T-helper 2 cell treated with Interferon-gamma antibody and Interleukin-4, amounts not matched to agents 5 μg/mL and 100 μg/mL, for 36 hours (primary cell): ENCODE data around the gene BAIAP2.
"Not testable (repeated sequence)": the region's sequence is repeated elsewhere in the genome, so short reads cannot be mapped to it uniquely, and the experiment has no call there.

ENCODE experiments used
- DNase-seq: peaks from one replicate; pipeline ENCODE4 v3.0.0; 2021; ENCODE audit warnings: low spot score
- H3K27ac Mint-ChIP-seq: one replicate; pipeline ENCODE4 v1.8.0; 2021; ENCODE audit warnings: mild to moderate bottlenecking, mixed read lengths
- H3K27me3 Mint-ChIP-seq: one replicate; pipeline ENCODE4 v1.8.0; 2021; ENCODE audit warnings: low read depth, mixed read lengths
- H3K36me3 Mint-ChIP-seq: one replicate; pipeline ENCODE4 v1.8.0; 2021; ENCODE audit warnings: low read depth, mixed read lengths
- H3K4me1 Mint-ChIP-seq: one replicate; pipeline ENCODE4 v1.8.0; 2021; ENCODE audit warnings: low read depth, mixed read lengths
- H3K4me3 Mint-ChIP-seq: one replicate; pipeline ENCODE4 v1.8.0; 2022; ENCODE audit warnings: mild to moderate bottlenecking, moderate library complexity, mixed read lengths
- H3K9me3 Mint-ChIP-seq: one replicate; pipeline ENCODE4 v1.8.0; 2021; ENCODE audit warnings: mixed read lengths

Gene BAIAP2

DNA sequence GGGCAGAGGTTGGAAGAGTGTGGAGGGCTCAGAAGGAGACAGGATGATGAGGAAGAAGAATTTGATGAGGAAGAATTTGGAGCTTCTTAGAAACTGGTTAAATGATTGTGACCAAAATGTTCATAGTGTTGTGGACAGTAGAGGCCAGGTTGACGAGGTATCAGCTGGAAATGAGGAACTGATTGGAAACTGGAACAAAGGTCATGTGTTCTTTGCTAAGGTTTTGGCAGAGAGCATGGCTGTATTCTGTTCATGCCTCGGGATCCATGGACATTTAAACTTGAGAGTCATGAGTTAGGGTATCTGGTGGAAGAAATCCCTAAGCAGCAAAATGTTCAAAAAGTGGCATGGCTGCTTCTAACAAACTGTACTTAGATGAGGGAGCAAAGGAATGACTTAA lies 24.0 kb upstream of the BAIAP2 start:
- Mint-ChIP-seq H3K9me3 (peaks cover 13% of the 10 kb centered on the region), H3K4me3 (no peak overlapping the region), H3K27me3 (peaks cover 23% of the 10 kb centered on the region), H3K36me3 (peaks cover 9% of the 10 kb centered on the region), H3K4me1 (no peaks in the 10 kb centered on the region), H3K27ac (peak overlapping the region; percentile 37)
- DNase-seq, result no peak

DNA sequence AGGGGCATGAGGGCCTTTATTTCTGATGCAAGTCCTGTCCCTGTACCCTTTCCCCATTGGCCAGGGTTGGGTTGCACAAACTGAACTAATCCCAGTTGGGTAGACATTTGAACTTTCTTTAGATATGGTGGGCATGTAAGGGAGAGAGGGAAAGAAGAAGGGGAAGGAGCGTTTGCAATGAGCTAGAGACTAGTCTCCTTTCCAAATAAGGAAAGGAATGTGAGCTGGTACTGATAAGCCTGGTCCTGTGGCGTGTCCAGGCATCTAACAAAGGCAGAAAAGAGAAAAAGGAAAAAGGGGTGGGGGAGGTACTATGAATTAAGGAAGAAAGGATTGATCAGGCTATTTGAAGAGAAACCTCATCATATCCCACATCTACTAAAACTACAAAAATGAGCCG lies 23.0 kb upstream of the BAIAP2 start:
- peaks cover 15% of the 10 kb centered on the region for H3K27me3 Mint-ChIP-seq
- peaks cover 3% of the 10 kb centered on the region for H3K4me1 Mint-ChIP-seq
- no peak overlapping the region for H3K27ac Mint-ChIP-seq
- H3K36me3 Mint-ChIP-seq, result peaks cover 17% of the 10 kb centered on the region
- H3K9me3 Mint-ChIP-seq, result peaks cover 21% of the 10 kb centered on the region
- no peak for DNase-seq
- H3K4me3 Mint-ChIP-seq, result no peak overlapping the region

DNA sequence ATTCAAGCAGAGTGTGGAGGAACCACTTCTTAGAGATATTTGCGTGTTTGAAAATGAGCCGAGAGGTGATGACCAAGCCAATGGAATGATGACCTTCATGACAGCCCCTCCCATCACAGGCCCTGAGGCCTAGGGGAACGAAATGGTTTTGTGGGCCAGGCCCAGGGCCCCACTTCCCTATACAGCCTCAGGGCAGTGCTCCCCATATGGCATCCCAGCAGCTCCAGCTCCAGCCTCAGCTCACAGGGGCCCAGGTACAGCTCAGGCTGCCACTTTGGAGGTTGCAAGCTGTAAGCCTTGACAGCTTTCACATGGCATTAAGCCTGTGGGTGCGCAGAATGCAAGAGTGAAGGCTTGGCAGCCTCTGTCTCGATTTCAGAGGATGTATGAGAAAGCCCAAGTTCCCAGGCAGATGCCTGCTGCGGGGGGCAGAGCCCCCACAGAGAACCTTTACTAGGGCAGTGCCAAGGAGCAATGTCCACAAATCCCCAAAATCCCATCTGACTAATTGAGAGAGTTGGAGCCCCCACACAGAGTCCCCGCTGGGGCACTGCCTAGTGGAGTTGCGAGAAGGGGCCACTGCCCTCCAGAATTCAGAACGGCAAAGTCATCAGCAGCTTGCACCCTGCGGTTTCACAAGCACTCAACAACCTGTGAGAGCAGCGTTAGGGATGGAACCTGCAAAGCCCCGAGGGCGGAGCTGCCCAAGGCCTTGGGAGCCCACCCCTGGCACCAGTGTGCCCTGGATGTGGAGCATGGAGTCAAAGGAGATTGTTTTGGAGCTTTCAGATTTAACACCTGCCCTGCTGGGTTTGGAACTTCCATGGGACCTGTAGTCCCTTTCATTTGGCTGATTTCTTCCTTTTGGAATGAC lies 22.1 kb upstream of the BAIAP2 start:
- no peak for DNase-seq
- H3K27ac Mint-ChIP-seq, result no peak overlapping the region
- H3K4me3 Mint-ChIP-seq, result no peak overlapping the region
- peaks cover 17% of the 10 kb centered on the region for H3K36me3 Mint-ChIP-seq
- peaks cover 22% of the 10 kb centered on the region for H3K9me3 Mint-ChIP-seq
- H3K27me3 Mint-ChIP-seq, result peaks cover 8% of the 10 kb centered on the region
- H3K4me1 Mint-ChIP-seq, result peaks cover 5% of the 10 kb centered on the region

DNA sequence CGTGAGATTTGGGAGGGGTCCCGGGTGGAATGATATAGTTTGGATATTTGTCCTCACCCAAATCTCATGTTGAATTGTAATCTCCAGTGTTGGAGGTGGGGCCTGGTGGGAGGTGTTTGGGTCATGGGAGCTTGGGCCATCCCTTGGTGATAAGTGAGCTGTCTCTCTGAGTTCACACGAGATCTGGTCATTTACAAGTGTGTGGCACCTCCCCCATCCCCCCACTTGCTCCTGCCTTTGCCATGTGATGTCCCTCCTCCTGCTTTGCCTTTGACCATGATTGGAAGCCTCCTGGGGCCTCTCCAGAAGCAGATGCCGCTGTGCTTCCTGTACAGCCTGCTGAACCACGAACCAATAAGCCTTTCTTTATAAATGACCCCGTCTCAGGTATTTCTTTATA lies 21.3 kb upstream of the BAIAP2 start:
- Mint-ChIP-seq H3K27ac (no peak overlapping the region), H3K4me1 (peaks cover 12% of the 10 kb centered on the region), H3K9me3 (peaks cover 22% of the 10 kb centered on the region), H3K27me3 (peaks cover 4% of the 10 kb centered on the region), H3K36me3 (peaks cover 17% of the 10 kb centered on the region), H3K4me3 (no peak overlapping the region)
- no peak for DNase-seq

DNA sequence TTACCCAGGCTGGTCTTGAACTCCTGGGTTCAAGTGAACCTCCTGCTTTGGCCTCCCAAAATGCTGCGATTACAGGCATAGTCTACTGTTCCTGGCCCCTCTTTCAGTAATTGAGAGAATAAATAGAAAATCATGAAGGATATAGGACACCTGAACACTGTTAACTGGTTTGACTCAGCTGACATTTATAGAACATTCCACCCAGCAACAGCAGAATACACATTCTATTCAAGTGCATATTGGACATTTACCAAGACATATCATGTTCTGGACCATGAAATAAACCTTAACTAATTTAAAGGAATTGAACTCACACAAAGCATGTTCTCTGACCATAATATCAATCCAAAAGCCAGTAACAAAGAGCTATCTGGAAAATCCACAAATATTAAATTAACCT lies 19.8 kb upstream of the BAIAP2 start:
- Mint-ChIP-seq H3K4me1 (peaks cover 23% of the 10 kb centered on the region), H3K27ac (no peak overlapping the region), H3K4me3 (no peak overlapping the region), H3K9me3 (peaks cover 21% of the 10 kb centered on the region), H3K27me3 (peaks cover 4% of the 10 kb centered on the region), H3K36me3 (peaks cover 17% of the 10 kb centered on the region)
- no peak for DNase-seq

DNA sequence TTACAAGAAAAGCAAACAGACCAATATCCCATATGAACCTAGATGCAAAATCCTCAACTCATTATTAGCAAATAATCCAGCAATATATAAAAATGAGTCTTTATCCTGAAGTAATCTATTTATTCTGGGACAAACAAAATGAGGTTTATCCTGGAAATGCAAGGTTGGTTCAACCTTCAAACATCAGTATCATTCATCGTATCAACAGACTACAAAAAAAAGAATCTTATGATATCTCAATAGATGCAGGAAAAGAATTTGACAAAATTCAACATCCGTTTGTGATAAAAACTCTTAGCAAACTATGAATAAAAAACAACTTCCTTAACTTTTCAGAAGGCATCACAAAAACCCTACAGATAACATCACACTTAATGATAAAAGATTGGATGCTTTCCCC lies 18.4 kb upstream of the BAIAP2 start:
- H3K9me3 Mint-ChIP-seq, result peaks cover 12% of the 10 kb centered on the region
- peak overlapping the region; percentile 60 for H3K27ac Mint-ChIP-seq
- H3K4me3 Mint-ChIP-seq, result peak overlapping the region; percentile 33
- H3K4me1 Mint-ChIP-seq, result peaks cover 23% of the 10 kb centered on the region
- no peak for DNase-seq
- H3K36me3 Mint-ChIP-seq, result peaks cover 10% of the 10 kb centered on the region
- H3K27me3 Mint-ChIP-seq, result no peaks in the 10 kb centered on the region

DNA sequence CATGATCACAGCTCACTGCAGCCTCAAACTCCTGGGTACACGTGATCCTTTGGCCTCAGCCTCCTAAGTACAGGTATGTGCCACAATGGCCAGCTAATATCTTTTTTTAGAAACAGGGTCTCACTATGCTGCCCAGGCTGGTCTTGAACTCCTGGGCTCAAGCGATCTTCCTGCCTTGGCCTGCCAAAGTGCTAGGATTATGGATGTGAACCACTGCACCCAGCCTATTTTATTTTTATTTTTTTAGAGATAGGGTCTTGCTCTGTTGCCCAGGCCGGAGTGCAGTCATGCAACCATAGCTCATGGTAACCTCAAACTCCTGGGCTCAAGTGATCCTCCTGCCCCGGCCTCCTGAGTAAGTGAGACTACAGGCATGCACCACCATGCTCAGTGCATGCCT lies 17.6 kb upstream of the BAIAP2 start:
- not testable (repeated sequence) for DNase-seq, H3K27me3 Mint-ChIP-seq, H3K9me3 Mint-ChIP-seq
- H3K4me3 Mint-ChIP-seq, result peak overlapping the region; percentile 81
- peaks cover 10% of the 10 kb centered on the region for H3K36me3 Mint-ChIP-seq
- peaks cover 23% of the 10 kb centered on the region for H3K4me1 Mint-ChIP-seq
- H3K27ac Mint-ChIP-seq, result peak overlapping the region; percentile 97

DNA sequence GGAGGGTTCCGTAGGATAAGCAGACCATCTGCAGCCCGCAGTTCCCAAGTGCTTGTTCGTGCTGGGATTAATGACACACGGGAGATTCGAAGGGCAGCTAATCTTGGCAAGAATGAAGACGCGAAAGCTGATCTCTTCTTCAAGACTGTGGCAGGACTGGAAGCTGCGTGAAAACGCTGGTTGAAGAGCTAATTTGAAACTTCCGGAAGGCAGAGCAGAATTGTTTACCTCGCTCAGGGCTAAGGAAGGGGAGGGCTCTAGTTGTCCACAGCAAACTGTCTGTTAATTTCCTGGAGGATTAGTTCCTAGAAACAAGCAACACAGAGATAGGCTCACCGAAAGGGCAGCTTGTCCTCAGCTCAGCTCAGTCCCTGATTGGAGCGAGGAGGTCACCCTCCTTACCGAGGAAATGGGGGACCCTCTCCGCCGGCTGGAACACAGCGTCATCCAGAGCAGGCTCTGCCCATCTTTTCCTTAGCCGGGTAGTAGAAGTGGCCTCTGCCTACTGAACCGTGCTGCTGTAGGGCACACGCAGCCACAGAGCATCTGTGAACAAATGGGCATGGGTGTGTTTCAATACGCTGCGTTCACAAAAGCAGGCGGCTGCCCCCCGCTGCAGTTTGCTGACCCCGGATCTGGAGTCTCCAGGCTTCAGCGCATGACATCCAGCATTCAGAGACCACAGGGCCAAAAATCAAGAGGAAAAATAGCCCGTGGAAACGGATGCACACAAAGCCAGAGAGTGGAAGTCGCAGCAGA lies 16.7 kb upstream of the BAIAP2 start:
- H3K9me3 Mint-ChIP-seq, result peaks cover 9% of the 10 kb centered on the region
- H3K4me3 Mint-ChIP-seq, result peak overlapping the region; percentile 81
- peak; percentile 34 for DNase-seq
- peaks cover 10% of the 10 kb centered on the region for H3K36me3 Mint-ChIP-seq
- peak overlapping the region; percentile 97 for H3K27ac Mint-ChIP-seq
- H3K27me3 Mint-ChIP-seq, result no peaks in the 10 kb centered on the region
- H3K4me1 Mint-ChIP-seq, result peaks cover 23% of the 10 kb centered on the region

DNA sequence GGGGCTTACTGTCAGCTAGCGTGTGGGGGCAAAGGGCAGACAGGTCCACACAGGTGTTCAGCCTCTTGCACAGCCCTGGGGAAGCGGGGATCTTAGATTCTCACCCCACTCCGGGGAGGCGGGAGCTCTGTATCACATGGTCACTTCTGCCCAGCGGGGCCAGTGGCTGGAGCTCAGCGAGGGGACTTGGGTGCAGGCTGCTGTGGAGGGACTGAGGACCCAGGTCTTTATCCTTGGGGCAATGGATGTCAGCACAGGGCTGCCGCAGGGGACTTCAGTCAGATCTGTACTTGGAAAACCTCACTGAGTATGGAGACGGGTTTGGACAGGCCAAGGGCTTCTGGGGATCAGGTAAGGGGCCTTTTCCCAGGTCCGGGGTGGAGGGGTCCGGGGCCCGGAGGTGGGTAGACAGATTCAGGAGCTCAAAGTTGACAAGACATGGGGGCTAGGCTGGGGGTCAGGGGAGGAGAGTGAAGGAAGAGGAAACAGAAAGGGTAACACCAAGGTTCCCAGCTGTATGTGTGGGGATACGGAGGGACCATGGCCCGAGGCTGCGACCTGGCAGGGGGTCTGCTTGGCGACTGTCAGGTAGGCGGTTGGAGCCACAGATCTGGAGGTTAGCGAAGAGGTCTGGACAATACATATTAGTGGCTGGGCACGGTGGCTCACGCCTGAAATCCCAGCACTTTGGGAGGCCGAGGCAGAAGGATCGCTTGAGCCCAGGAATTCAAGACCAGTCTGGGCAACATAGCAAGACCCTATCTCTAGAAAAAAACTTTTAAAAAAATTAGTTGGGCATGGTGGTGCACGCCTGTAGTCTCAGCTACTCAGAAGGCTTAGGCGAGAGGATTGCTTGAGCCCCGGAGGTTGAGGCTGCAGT lies 15.1 kb upstream of the BAIAP2 start:
- peaks cover 10% of the 10 kb centered on the region for H3K36me3 Mint-ChIP-seq
- H3K4me1 Mint-ChIP-seq, result peaks cover 28% of the 10 kb centered on the region
- no peak for DNase-seq
- H3K9me3 Mint-ChIP-seq, result peaks cover 9% of the 10 kb centered on the region
- no peaks in the 10 kb centered on the region for H3K27me3 Mint-ChIP-seq
- H3K27ac Mint-ChIP-seq, result peak overlapping the region; percentile 71
- H3K4me3 Mint-ChIP-seq, result peak overlapping the region; percentile 27

DNA sequence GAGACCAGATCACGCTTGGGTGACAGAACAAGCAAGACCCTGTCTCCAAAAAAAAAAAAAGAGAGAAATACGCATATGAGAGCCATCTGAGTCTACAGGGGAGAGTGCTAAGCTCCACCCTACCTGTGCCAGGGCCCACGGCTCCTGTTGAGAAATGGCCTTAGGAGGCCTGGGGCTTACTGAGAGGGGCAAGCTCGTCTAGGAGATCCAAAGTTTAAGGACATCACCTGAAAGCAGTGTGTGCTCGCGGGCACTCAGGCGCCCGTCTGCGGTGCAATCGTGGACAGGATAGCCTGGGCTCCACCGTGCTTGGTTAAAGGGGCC lies 14.5 kb upstream of the BAIAP2 start:
- H3K4me3 Mint-ChIP-seq, result no peak overlapping the region
- H3K27me3 Mint-ChIP-seq, result no peaks in the 10 kb centered on the region
- peaks cover 10% of the 10 kb centered on the region for H3K36me3 Mint-ChIP-seq
- no peak overlapping the region for H3K27ac Mint-ChIP-seq
- H3K9me3 Mint-ChIP-seq, result peaks cover 9% of the 10 kb centered on the region
- H3K4me1 Mint-ChIP-seq, result peaks cover 28% of the 10 kb centered on the region
- DNase-seq, result no peak

DNA sequence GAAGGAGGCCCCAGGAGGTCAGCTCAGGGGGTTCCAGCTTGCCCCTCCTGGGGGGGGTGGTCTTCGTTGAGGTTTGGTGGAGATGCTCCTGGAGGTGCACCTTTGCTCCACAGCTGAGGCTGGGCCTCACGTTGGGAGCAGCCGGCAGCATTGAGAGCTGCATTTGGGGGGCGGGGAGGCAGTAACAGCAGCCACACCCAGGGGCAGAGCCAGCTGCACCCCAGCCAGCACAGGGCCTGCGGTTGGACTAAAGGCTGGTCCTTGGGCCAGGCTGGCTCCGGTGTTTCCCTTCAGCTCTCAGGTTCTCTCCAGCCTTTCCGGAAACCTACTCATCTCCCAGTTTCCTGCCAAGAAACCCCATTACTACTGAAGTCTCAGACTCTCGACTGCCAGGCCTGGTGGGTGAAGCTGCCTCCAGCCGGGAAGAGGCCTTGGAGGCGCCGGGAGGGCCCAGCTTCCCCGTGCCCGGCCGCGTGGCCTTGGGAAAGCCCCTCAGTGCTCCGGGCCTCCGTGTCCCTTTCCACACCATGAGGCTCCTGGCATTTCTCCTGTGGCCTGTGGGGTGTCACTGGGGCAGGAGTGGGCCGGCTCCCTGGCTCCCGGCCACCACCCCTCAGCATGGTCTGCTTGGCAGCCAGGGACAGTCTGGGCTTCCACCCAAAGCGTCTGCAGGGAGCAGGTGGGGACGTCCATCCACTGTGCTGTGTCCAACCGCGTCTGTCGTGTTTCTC lies 14.0 kb upstream of the BAIAP2 start:
- Mint-ChIP-seq H3K36me3 (peaks cover 7% of the 10 kb centered on the region), H3K27me3 (no peaks in the 10 kb centered on the region), H3K9me3 (peaks cover 9% of the 10 kb centered on the region), H3K4me1 (peaks cover 28% of the 10 kb centered on the region), H3K4me3 (no peak overlapping the region), H3K27ac (no peak overlapping the region)
- DNase-seq, result no peak

DNA sequence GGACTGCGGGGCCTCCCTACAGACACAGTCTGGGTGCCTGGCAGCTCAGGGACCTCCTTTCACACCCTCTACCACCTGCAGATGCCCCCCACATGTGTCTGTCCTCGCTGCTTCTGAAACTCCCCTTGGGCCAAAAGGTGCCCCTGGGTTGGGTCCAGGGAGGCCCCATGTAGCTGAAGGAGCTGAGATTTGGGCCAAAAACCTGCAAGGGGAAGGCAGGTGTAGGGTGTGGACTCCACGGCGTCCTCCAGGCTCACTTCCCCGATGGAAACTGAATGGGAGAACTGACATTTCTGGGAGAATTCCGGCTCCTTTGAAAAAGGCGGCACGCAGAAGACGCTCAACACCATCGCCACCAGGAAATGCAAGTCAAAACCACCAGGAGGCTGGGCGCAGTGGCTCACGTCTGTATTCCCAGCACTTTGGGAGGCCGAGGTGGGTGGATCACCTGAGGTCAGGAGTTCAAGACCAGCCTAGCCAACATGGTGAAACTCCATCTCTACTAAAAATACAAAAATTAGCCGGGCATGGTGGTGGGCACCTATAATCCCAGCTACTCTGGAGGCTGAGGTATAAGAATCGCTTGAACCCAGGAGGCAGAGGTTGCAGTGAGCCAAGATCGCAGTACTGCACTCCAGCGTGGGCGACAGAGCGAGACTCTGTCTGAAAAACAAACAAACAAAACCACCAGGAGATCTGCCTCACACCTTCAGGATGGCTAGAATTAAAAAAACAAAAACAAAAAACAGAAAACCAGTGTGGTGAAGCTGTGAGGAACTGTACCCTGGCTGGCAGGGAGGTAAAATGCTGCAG lies 13.2 kb upstream of the BAIAP2 start:
- no peak overlapping the region for H3K4me3 Mint-ChIP-seq
- no peak for DNase-seq
- H3K27ac Mint-ChIP-seq, result no peak overlapping the region
- peaks cover 27% of the 10 kb centered on the region for H3K4me1 Mint-ChIP-seq
- H3K27me3 Mint-ChIP-seq, result peaks cover under 1% of the 10 kb centered on the region
- H3K9me3 Mint-ChIP-seq, result peaks cover 5% of the 10 kb centered on the region
- peaks cover 2% of the 10 kb centered on the region for H3K36me3 Mint-ChIP-seq

DNA sequence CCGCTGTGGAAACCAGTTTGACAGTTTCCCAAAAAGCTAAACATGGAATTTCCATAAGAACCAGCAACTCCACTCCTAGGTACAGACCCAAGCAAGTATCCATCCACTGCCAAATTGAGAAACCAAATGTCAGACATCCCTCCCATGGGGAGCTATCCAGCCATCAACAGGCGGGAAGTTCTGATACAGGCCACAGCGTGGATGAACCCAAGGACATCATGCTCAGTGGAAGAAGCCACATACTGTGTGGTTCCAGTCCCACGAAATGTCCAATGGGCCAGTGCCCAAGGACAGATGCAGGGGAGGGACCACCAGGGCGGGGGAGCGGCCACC lies 12.6 kb upstream of the BAIAP2 start:
- peaks cover 25% of the 10 kb centered on the region for H3K4me1 Mint-ChIP-seq
- H3K4me3 Mint-ChIP-seq, result no peak overlapping the region
- no peak overlapping the region for H3K27ac Mint-ChIP-seq
- peaks cover 5% of the 10 kb centered on the region for H3K27me3 Mint-ChIP-seq
- peaks cover 7% of the 10 kb centered on the region for H3K9me3 Mint-ChIP-seq
- no peak for DNase-seq
- no peaks in the 10 kb centered on the region for H3K36me3 Mint-ChIP-seq
